Ovary (tissue), 3 donors: Measurements from ENCODE around the gene MAJIN.

ENCODE experiments used
- POLR2A ChIP-seq: fragments of 450-650 bp; IDR thresholded peaks from one replicate; pipeline ENCODE4 v1.6.1; 2017; ENCODE audit warnings: antibody characterized with exemption, mild to moderate bottlenecking, moderate library complexity
- TF ChIP-seq, protein P1 (sequence below), 3 donors: fragments of 450-650 bp in 2 of 3; fragments of 200-600 bp in 1 of 3; IDR thresholded peaks; one replicate each; pipeline versions ENCODE4 v1.5.1 to v1.8.0; 2016 to 2022; ENCODE audit warnings: antibody characterized with exemption in 3 of 3, mild to moderate bottlenecking in 1 of 3
- donor health status: DM: no; HTN: no; CAD: no.

GRCh38 chr11:64970731-64971151, 1.2 kb downstream of the MAJIN start:
- TF ChIP-seq, protein P1, sequence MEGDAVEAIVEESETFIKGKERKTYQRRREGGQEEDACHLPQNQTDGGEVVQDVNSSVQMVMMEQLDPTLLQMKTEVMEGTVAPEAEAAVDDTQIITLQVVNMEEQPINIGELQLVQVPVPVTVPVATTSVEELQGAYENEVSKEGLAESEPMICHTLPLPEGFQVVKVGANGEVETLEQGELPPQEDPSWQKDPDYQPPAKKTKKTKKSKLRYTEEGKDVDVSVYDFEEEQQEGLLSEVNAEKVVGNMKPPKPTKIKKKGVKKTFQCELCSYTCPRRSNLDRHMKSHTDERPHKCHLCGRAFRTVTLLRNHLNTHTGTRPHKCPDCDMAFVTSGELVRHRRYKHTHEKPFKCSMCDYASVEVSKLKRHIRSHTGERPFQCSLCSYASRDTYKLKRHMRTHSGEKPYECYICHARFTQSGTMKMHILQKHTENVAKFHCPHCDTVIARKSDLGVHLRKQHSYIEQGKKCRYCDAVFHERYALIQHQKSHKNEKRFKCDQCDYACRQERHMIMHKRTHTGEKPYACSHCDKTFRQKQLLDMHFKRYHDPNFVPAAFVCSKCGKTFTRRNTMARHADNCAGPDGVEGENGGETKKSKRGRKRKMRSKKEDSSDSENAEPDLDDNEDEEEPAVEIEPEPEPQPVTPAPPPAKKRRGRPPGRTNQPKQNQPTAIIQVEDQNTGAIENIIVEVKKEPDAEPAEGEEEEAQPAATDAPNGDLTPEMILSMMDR (IDR thresholded peaks at IDR 0.05): no peak
- TF ChIP-seq POLR2A: no peak
